ENCODE data around the gene LCN9. TPM values are rescaled to one million over a fixed set of nuclear protein-coding genes. Genes with fewer than 3 reads are reported as not detected.

LCN9 gene
- total RNA-seq, 1 experiment from 2014 or later, result 2.6 TPM

DNA sequence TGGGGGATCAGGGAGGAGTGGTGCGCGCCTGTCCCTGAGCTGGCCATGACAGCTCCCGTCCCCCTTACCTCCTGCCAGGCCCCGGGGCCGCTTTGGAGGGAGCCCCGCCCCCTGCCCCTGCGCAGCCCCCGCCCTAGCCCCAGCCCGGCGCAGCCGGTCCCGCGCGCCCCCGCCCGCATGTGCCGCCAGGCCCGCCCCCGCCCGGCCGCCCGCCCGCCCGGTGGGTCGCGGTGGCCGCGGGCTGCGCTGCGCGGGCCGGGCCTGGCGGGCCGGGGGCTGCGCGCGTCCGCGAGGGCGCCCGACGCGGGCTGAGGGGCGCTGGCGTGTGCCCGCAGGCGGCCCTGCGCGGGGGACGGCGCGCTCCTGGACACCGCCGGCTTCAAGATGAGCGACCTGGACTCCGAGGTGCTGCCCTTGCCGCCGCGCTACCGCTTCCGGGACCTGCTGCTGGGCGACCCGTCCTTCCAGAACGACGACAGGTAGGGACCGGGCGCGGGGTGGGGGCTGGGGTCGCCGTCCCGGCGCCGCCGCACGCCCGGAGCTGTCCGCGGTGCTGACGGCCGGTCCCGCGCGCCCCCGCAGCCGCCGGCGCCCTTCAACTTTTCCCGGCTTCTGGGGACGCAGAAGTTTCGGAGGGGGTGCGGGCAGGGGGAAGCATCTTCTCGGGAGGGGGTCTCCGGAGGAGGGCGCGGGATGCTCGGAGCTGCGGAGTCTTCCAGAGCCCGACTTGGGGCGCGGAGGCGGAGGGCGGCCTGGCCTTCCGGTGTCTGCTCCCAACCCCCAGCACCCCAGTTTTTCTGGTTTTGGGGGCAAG lies 51.3 kb downstream of the LCN9 start (continued):
- TF ChIP-seq RELA (CRISPR knock-in tag; IDR thresholded peaks at IDR 0.05; ENCODE audit: borderline replicate concordance), result no peak
- TF ChIP-seq, protein P1, sequence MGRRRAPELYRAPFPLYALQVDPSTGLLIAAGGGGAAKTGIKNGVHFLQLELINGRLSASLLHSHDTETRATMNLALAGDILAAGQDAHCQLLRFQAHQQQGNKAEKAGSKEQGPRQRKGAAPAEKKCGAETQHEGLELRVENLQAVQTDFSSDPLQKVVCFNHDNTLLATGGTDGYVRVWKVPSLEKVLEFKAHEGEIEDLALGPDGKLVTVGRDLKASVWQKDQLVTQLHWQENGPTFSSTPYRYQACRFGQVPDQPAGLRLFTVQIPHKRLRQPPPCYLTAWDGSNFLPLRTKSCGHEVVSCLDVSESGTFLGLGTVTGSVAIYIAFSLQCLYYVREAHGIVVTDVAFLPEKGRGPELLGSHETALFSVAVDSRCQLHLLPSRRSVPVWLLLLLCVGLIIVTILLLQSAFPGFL (CRISPR knock-in tag; IDR thresholded peaks at IDR 0.05; ENCODE audit: borderline replicate concordance), result no peak
- TF ChIP-seq, protein P2, sequence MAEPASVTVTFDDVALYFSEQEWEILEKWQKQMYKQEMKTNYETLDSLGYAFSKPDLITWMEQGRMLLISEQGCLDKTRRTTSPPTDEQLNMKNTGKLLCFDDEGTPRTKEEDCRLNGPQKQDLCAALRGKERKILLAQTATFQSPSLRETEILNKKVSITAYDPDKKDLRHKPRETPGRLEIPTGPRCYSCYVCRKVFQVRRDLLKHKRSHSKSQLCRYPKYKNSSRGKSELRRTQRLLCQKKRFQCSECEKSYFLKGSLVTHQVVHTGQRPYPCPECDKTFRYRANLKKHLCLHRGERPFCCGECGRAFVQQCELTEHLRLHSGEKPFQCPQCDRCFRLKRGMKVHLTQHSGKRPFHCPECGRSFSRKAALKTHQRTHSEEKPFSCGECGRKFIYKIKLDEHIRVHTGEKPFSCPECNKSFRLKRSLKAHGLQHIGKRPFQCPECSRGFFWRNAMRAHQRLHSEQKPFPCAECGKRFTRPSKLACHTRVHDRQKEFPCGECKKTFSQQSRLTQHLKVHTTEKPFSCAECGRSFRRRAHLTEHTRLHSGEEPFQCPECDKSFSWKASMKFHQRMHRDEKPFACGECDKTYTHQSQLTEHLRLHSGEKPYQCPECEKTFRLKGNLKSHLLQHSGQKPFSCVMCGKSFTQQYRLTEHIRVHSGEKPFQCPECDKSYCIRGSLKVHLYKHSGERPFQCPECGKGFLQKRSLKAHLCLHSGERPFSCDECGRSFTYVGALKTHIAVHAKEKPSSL (CRISPR knock-in tag; conservative IDR thresholded peaks at IDR 0.05), result no peak
- TF ChIP-seq, protein P3, sequence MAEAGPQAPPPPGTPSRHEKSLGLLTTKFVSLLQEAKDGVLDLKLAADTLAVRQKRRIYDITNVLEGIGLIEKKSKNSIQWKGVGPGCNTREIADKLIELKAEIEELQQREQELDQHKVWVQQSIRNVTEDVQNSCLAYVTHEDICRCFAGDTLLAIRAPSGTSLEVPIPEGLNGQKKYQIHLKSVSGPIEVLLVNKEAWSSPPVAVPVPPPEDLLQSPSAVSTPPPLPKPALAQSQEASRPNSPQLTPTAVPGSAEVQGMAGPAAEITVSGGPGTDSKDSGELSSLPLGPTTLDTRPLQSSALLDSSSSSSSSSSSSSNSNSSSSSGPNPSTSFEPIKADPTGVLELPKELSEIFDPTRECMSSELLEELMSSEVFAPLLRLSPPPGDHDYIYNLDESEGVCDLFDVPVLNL (CRISPR knock-in tag; IDR thresholded peaks at IDR 0.05; ENCODE audit: borderline replicate concordance, low read depth), result no peak
- TF ChIP-seq, protein P4, sequence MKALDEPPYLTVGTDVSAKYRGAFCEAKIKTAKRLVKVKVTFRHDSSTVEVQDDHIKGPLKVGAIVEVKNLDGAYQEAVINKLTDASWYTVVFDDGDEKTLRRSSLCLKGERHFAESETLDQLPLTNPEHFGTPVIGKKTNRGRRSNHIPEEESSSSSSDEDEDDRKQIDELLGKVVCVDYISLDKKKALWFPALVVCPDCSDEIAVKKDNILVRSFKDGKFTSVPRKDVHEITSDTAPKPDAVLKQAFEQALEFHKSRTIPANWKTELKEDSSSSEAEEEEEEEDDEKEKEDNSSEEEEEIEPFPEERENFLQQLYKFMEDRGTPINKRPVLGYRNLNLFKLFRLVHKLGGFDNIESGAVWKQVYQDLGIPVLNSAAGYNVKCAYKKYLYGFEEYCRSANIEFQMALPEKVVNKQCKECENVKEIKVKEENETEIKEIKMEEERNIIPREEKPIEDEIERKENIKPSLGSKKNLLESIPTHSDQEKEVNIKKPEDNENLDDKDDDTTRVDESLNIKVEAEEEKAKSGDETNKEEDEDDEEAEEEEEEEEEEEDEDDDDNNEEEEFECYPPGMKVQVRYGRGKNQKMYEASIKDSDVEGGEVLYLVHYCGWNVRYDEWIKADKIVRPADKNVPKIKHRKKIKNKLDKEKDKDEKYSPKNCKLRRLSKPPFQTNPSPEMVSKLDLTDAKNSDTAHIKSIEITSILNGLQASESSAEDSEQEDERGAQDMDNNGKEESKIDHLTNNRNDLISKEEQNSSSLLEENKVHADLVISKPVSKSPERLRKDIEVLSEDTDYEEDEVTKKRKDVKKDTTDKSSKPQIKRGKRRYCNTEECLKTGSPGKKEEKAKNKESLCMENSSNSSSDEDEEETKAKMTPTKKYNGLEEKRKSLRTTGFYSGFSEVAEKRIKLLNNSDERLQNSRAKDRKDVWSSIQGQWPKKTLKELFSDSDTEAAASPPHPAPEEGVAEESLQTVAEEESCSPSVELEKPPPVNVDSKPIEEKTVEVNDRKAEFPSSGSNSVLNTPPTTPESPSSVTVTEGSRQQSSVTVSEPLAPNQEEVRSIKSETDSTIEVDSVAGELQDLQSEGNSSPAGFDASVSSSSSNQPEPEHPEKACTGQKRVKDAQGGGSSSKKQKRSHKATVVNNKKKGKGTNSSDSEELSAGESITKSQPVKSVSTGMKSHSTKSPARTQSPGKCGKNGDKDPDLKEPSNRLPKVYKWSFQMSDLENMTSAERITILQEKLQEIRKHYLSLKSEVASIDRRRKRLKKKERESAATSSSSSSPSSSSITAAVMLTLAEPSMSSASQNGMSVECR (CRISPR knock-in tag; IDR thresholded peaks at IDR 0.05; ENCODE audit: borderline replicate concordance), result peak; percentile 58; the same call in 1 of the 2 replicates
- TF ChIP-seq, protein P5, sequence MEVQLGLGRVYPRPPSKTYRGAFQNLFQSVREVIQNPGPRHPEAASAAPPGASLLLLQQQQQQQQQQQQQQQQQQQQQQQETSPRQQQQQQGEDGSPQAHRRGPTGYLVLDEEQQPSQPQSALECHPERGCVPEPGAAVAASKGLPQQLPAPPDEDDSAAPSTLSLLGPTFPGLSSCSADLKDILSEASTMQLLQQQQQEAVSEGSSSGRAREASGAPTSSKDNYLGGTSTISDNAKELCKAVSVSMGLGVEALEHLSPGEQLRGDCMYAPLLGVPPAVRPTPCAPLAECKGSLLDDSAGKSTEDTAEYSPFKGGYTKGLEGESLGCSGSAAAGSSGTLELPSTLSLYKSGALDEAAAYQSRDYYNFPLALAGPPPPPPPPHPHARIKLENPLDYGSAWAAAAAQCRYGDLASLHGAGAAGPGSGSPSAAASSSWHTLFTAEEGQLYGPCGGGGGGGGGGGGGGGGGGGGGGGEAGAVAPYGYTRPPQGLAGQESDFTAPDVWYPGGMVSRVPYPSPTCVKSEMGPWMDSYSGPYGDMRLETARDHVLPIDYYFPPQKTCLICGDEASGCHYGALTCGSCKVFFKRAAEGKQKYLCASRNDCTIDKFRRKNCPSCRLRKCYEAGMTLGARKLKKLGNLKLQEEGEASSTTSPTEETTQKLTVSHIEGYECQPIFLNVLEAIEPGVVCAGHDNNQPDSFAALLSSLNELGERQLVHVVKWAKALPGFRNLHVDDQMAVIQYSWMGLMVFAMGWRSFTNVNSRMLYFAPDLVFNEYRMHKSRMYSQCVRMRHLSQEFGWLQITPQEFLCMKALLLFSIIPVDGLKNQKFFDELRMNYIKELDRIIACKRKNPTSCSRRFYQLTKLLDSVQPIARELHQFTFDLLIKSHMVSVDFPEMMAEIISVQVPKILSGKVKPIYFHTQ (CRISPR knock-in tag; IDR thresholded peaks at IDR 0.05), result no peak
- TF ChIP-seq ZNF423 (CRISPR knock-in tag; IDR thresholded peaks at IDR 0.05), result 0 out of 2 replicates have a peak, but pooled peaks have one; percentile 23
- TF ChIP-seq, protein P6, sequence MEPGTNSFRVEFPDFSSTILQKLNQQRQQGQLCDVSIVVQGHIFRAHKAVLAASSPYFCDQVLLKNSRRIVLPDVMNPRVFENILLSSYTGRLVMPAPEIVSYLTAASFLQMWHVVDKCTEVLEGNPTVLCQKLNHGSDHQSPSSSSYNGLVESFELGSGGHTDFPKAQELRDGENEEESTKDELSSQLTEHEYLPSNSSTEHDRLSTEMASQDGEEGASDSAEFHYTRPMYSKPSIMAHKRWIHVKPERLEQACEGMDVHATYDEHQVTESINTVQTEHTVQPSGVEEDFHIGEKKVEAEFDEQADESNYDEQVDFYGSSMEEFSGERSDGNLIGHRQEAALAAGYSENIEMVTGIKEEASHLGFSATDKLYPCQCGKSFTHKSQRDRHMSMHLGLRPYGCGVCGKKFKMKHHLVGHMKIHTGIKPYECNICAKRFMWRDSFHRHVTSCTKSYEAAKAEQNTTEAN (CRISPR knock-in tag; IDR thresholded peaks at IDR 0.05), result no peak
- peak; percentile 86; the same call in 1 of the 2 replicates for TF ChIP-seq ZNF219 (CRISPR knock-in tag; IDR thresholded peaks at IDR 0.05; ENCODE audit: borderline replicate concordance)
- TF ChIP-seq, protein P7, sequence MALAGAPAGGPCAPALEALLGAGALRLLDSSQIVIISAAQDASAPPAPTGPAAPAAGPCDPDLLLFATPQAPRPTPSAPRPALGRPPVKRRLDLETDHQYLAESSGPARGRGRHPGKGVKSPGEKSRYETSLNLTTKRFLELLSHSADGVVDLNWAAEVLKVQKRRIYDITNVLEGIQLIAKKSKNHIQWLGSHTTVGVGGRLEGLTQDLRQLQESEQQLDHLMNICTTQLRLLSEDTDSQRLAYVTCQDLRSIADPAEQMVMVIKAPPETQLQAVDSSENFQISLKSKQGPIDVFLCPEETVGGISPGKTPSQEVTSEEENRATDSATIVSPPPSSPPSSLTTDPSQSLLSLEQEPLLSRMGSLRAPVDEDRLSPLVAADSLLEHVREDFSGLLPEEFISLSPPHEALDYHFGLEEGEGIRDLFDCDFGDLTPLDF (CRISPR knock-in tag; IDR thresholded peaks at IDR 0.05), result no peak
- TF ChIP-seq, protein P8, sequence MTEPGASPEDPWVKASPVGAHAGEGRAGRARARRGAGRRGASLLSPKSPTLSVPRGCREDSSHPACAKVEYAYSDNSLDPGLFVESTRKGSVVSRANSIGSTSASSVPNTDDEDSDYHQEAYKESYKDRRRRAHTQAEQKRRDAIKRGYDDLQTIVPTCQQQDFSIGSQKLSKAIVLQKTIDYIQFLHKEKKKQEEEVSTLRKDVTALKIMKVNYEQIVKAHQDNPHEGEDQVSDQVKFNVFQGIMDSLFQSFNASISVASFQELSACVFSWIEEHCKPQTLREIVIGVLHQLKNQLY (CRISPR knock-in tag; IDR thresholded peaks at IDR 0.05), result no peak
- TF ChIP-seq ZNF317 (CRISPR knock-in tag; IDR thresholded peaks at IDR 0.05; ENCODE audit: borderline replicate concordance, low read depth), result peak; percentile 23; the same call in 1 of the 2 replicates
- TF ChIP-seq, protein P9, sequence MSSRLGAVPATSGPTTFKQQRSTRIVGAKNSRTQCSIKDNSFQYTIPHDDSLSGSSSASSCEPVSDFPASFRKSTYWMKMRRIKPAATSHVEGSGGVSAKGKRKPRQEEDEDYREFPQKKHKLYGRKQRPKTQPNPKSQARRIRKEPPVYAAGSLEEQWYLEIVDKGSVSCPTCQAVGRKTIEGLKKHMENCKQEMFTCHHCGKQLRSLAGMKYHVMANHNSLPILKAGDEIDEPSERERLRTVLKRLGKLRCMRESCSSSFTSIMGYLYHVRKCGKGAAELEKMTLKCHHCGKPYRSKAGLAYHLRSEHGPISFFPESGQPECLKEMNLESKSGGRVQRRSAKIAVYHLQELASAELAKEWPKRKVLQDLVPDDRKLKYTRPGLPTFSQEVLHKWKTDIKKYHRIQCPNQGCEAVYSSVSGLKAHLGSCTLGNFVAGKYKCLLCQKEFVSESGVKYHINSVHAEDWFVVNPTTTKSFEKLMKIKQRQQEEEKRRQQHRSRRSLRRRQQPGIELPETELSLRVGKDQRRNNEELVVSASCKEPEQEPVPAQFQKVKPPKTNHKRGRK (CRISPR knock-in tag; IDR thresholded peaks at IDR 0.05; ENCODE audit: borderline replicate concordance), result no peak
- TF ChIP-seq, protein P10, sequence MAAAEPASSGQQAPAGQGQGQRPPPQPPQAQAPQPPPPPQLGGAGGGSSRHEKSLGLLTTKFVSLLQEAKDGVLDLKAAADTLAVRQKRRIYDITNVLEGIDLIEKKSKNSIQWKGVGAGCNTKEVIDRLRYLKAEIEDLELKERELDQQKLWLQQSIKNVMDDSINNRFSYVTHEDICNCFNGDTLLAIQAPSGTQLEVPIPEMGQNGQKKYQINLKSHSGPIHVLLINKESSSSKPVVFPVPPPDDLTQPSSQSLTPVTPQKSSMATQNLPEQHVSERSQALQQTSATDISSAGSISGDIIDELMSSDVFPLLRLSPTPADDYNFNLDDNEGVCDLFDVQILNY (CRISPR knock-in tag; IDR thresholded peaks at IDR 0.05), result no peak
- no peak for TF ChIP-seq GABPB1 (CRISPR knock-in tag; IDR thresholded peaks at IDR 0.05)
- TF ChIP-seq FOXP1 (CRISPR knock-in tag; IDR thresholded peaks at IDR 0.05; ENCODE audit: borderline replicate concordance), result peak; percentile 70; the same call in 1 of the 2 replicates
- 0 out of 2 replicates have a peak, but pooled peaks have one; percentile 27 for TF ChIP-seq ETV6 (CRISPR knock-in tag; IDR thresholded peaks at IDR 0.05)
- TF ChIP-seq ELF4 (CRISPR knock-in tag; IDR thresholded peaks at IDR 0.05; ENCODE audit: low read depth), result no peak

Data from WTC11 (cell line).